H1 (cell line): Measurements from ENCODE around the gene SCN1B. TPM values are rescaled to one million over a fixed set of nuclear protein-coding genes. Genes with fewer than 3 reads are reported as not detected.

Experiments used
- CTCF ChIA-PET: fragments of 300-600 bp; sonication (Branson Sonifier 250); formaldehyde crosslinking; loops from one replicate; lab custom pipeline; 2021; ENCODE audit not compliant: partially characterized antibody; lab: Charles Lee
- POLR2A ChIA-PET: fragments of 300-600 bp; sonication (Branson Sonifier 250); formaldehyde crosslinking; loops from one replicate; lab custom pipeline; 2021; ENCODE audit warnings: inconsistent platforms; ENCODE audit not compliant: partially characterized antibody; lab: Charles Lee
- DNase-seq, 2 experiments: peaks; one replicate each; pipeline versions ENCODE4 v3.0.0 to v3.0.0-alpha.2; 2010 to 2022; ENCODE audit warnings: low spot score in 2 of 2, low read depth in 1 of 2, mixed read lengths in 1 of 2
- FAIRE-seq: peaks from 2 replicates; lab custom pipeline; 2011; peaks lifted over from hg19 to GRCh38; lab: Jason Lieb, UNC
- H2AFZ ChIP-seq: 2 replicates; pipeline ENCODE4 v1.8.1; 2012; ENCODE audit warnings: low read length, inconsistent platforms
- H2AK5ac ChIP-seq: 2 replicates; pipeline ENCODE4 v1.6.1; 2013; ENCODE audit warnings: low read depth, low read length
- H2BK120ac ChIP-seq: replicated peaks from 2 replicates; pipeline ENCODE3; 2013; ENCODE audit warnings: low read depth, low read length, inconsistent platforms
- H2BK12ac ChIP-seq: 2 replicates; pipeline ENCODE4 v1.6.1; 2013; ENCODE audit warnings: low read depth, low read length
- H2BK15ac ChIP-seq: 2 replicates; pipeline ENCODE4 v1.6.1; 2013; ENCODE audit warnings: low read length
- H2BK20ac ChIP-seq: 2 replicates; pipeline ENCODE4 v1.6.1; 2013; ENCODE audit warnings: low read length
- H2BK5ac ChIP-seq: 2 replicates; pipeline ENCODE4 v1.6.1; 2013; ENCODE audit warnings: low read depth, low read length
- H3K14ac ChIP-seq: 2 replicates; pipeline ENCODE4 v1.6.1; 2013; ENCODE audit warnings: inconsistent platforms; ENCODE audit not compliant: insufficient read length
- H3K18ac ChIP-seq: 2 replicates; pipeline ENCODE4 v1.6.1; 2013; ENCODE audit warnings: low read length; ENCODE audit errors: extremely low read depth
- H3K23ac ChIP-seq: 2 replicates; pipeline ENCODE4 v1.6.1; 2013; ENCODE audit warnings: inconsistent platforms; ENCODE audit not compliant: insufficient read length
- H3K23me2 ChIP-seq: 2 replicates; pipeline ENCODE4 v1.6.1; 2013; ENCODE audit warnings: low read depth, low read length
- H3K27ac ChIP-seq: 2 replicates; pipeline ENCODE4 v1.6.1; 2011; ENCODE audit warnings: low read depth, low read length, inconsistent platforms
- H3K27me3 ChIP-seq, 4 experiments: replicated peaks in 1 of 4; 1 replicate in 1 of 4; 2 replicates in 3 of 4; pipeline versions ENCODE4 v1.6.1 to v1.8.1; 2011 to 2013; ENCODE audit warnings: low read length in 3 of 4, mild to moderate bottlenecking in 3 of 4, inconsistent platforms in 2 of 4, mixed read lengths in 2 of 4, moderate library complexity in 1 of 4; ENCODE audit not compliant: control insufficient read depth in 3 of 4, insufficient read depth in 3 of 4; ENCODE audit errors: extremely low read depth in 1 of 4
- H3K36me3 ChIP-seq, 4 experiments: 2 replicates each; pipeline versions ENCODE4 v1.6.1 to v1.8.1; 2011 to 2013; ENCODE audit warnings: mild to moderate bottlenecking in 4 of 4, low read length in 3 of 4, moderate library complexity in 2 of 4, control low read depth in 1 of 4, inconsistent platforms in 1 of 4; ENCODE audit not compliant: insufficient read depth in 4 of 4, control insufficient read depth in 2 of 4
- H3K4ac ChIP-seq: replicated peaks from 2 replicates; pipeline ENCODE3; 2013; ENCODE audit warnings: low read length, low read depth, mixed read lengths, inconsistent platforms; ENCODE audit not compliant: insufficient read length
- H3K4me1 ChIP-seq, 4 experiments: replicated peaks in 1 of 4; 1 replicate in 1 of 4; 2 replicates in 3 of 4; pipeline versions ENCODE4 v1.6.1 to v1.8.1; 2011 to 2013; ENCODE audit warnings: low read length in 3 of 4, inconsistent platforms in 2 of 4, mixed read lengths in 1 of 4; ENCODE audit not compliant: insufficient read depth in 4 of 4, control insufficient read depth in 3 of 4
- H3K4me2 ChIP-seq, 2 experiments: 2 replicates each; pipeline versions ENCODE4 v1.6.1 to v1.8.1; 2011 to 2013; ENCODE audit warnings: low read depth in 2 of 2, low read length in 2 of 2, control low read depth in 1 of 2, inconsistent platforms in 1 of 2, mild to moderate bottlenecking in 1 of 2; ENCODE audit not compliant: insufficient read depth in 1 of 2
- H3K4me3 ChIP-seq, 4 experiments: fragments of 200-600, 300-600 bp in 1 of 4; sonication (generic), shearing (Covaris generic), sonication (Bioruptor Twin) in 1 of 4; 2 replicates each; pipeline versions ENCODE4 v1.5.1 to v1.8.1; 2011 to 2016; ENCODE audit warnings: low read length in 4 of 4, low read depth in 3 of 4, control low read depth in 2 of 4, inconsistent platforms in 2 of 4, mild to moderate bottlenecking in 2 of 4, mixed read lengths in 1 of 4, moderate library complexity in 1 of 4; ENCODE audit not compliant: insufficient read depth in 2 of 4; ENCODE audit errors: extremely low read depth in 1 of 4
- H3K56ac ChIP-seq: replicated peaks from 2 replicates; pipeline ENCODE3; 2013; ENCODE audit warnings: low read depth, mild to moderate bottlenecking, mixed read lengths, low read length, inconsistent platforms; ENCODE audit not compliant: insufficient read length
- H3K79me1 ChIP-seq: 2 replicates; pipeline ENCODE4 v1.6.1; 2013; ENCODE audit warnings: low read depth, low read length, control low read depth
- H3K79me2 ChIP-seq, 2 experiments: 2 replicates each; pipeline versions ENCODE4 v1.6.1 to v1.8.1; 2012 to 2013; ENCODE audit warnings: low read length in 2 of 2, mild to moderate bottlenecking in 2 of 2, inconsistent platforms in 1 of 2; ENCODE audit not compliant: insufficient read depth in 2 of 2, control insufficient read depth in 1 of 2
- H3K9ac ChIP-seq, 4 experiments: replicated peaks in 1 of 4; 1 replicate in 1 of 4; 2 replicates in 3 of 4; pipeline versions ENCODE4 v1.6.1 to v1.8.1; 2011 to 2013; ENCODE audit warnings: low read depth in 3 of 4, low read length in 3 of 4, control low read depth in 2 of 4, mild to moderate bottlenecking in 2 of 4, moderate library complexity in 2 of 4, inconsistent platforms in 1 of 4; ENCODE audit errors: extremely low read depth in 1 of 4
- H3K9me3 ChIP-seq, 2 experiments: 2 replicates each; pipeline versions ENCODE4 v1.6.1 to v1.8.1; 2012 to 2013; ENCODE audit warnings: mild to moderate bottlenecking in 2 of 2, moderate library complexity in 2 of 2, control low read depth in 1 of 2, inconsistent platforms in 1 of 2, low read depth in 1 of 2, low read length in 1 of 2, mixed read lengths in 1 of 2; ENCODE audit not compliant: insufficient read depth in 2 of 2
- H4K20me1 ChIP-seq, 2 experiments: replicated peaks in 1 of 2; 2 replicates each; pipeline versions ENCODE3 to v1.8.1; 2011 to 2013; ENCODE audit warnings: inconsistent platforms in 2 of 2, low read length in 2 of 2, mild to moderate bottlenecking in 1 of 2; ENCODE audit not compliant: insufficient read depth in 2 of 2, control insufficient read depth in 1 of 2
- H4K5ac ChIP-seq: 2 replicates; pipeline ENCODE4 v1.6.1; 2013; ENCODE audit warnings: low read length, low read depth, mixed read lengths, inconsistent platforms; ENCODE audit not compliant: insufficient read length
- H4K8ac ChIP-seq: 2 replicates; pipeline ENCODE4 v1.8.0; 2013; ENCODE audit warnings: mild to moderate bottlenecking, moderate library complexity, low read length, inconsistent platforms; ENCODE audit not compliant: insufficient read depth; ENCODE audit errors: extremely low read depth
- H4K91ac ChIP-seq: replicated peaks from 2 replicates; pipeline ENCODE3; 2013; ENCODE audit warnings: low read length, mixed read lengths, inconsistent platforms; ENCODE audit not compliant: insufficient read length
- CHD2 ChIP-seq: IDR thresholded peaks from 2 replicates; pipeline ENCODE4 v1.6.1; 2012; ENCODE audit warnings: low read length, improper control_type of control experiment
- CTCF ChIP-seq, 3 experiments: IDR thresholded peaks; 1 replicate in 2 of 3; 2 replicates in 1 of 3; pipeline versions ENCODE4 v1.5.1 to v1.6.1; 2011; ENCODE audit warnings: low read length in 3 of 3, mild to moderate bottlenecking in 3 of 3, inconsistent platforms in 2 of 3, low read depth in 1 of 3, moderate library complexity in 1 of 3; ENCODE audit not compliant: insufficient read depth in 1 of 3; ENCODE audit errors: control extremely low read depth in 1 of 3
- FOSL1 ChIP-seq: IDR thresholded peaks from 2 replicates; pipeline ENCODE4 v1.6.1; 2011; ENCODE audit warnings: mild to moderate bottlenecking, low read depth, low read length, moderate library complexity; ENCODE audit not compliant: insufficient read depth
- MAFK ChIP-seq: IDR thresholded peaks from 2 replicates; pipeline ENCODE4 v1.6.1; 2012; ENCODE audit warnings: low read depth, mild to moderate bottlenecking, improper control_type of control experiment, low read length
- POLR2AphosphoS5 ChIP-seq: IDR thresholded peaks from 2 replicates; pipeline ENCODE4 v1.6.1; 2011; ENCODE audit warnings: low read depth, low read length
- POU5F1 ChIP-seq: IDR thresholded peaks from 2 replicates; pipeline ENCODE4 v1.6.1; 2011; ENCODE audit warnings: low read depth, mild to moderate bottlenecking, low read length, moderate library complexity
- RAD21 ChIP-seq, 2 experiments: IDR thresholded peaks in 1 of 2; conservative IDR thresholded peaks in 1 of 2; 2 replicates each; pipeline ENCODE4 v1.6.1; 2011; ENCODE audit warnings: low read depth in 2 of 2, low read length in 2 of 2, improper control_type of control experiment in 1 of 2, inconsistent platforms in 1 of 2, mild to moderate bottlenecking in 1 of 2, moderate library complexity in 1 of 2
- RFX5 ChIP-seq: IDR thresholded peaks from 2 replicates; pipeline ENCODE4 v1.6.1; 2011; ENCODE audit warnings: low read depth, low read length, improper control_type of control experiment, borderline replicate concordance
- SP2 ChIP-seq: IDR thresholded peaks from 2 replicates; pipeline ENCODE4 v1.6.1; 2012; ENCODE audit warnings: mild to moderate bottlenecking, low read length, inconsistent platforms
- SUZ12 ChIP-seq: fragments of 200-600 bp; sonication (generic); IDR thresholded peaks from 2 replicates; pipeline ENCODE4 v1.6.1; 2012; ENCODE audit warnings: mild to moderate bottlenecking, inconsistent platforms, low read length, moderate library complexity, mixed read lengths
- TBP ChIP-seq: IDR thresholded peaks from 2 replicates; pipeline ENCODE4 v1.6.1; 2011; ENCODE audit warnings: low read depth, low read length, improper control_type of control experiment
- ZNF274 ChIP-seq: IDR thresholded peaks from 2 replicates; pipeline ENCODE4 v1.7.0; 2012; ENCODE audit warnings: low read length, borderline replicate concordance; ENCODE audit errors: extremely low read depth
- WGBS, 2 experiments: shearing (Covaris generic) in 1 of 2; methylation state at CpG; one replicate each; pipeline versions ENCODE4 v1.1.6 to v1.1.7; 2013 to 2015; ENCODE audit warnings: low lambda C conversion rate in 2 of 2, mixed read lengths in 2 of 2, inconsistent platforms in 1 of 2, low coverage in 1 of 2, missing lambda C conversion rate in 1 of 2; ENCODE audit not compliant: insufficient replicate concordance in 2 of 2, insufficient coverage in 1 of 2, insufficient read length in 1 of 2; ENCODE audit errors: extremely low coverage in 1 of 2, missing lambda C conversion rate in 1 of 2; 5-methylcytosine and 5-hydroxymethylcytosine counted together
- polyA plus RNA-seq, 7 experiments: library from polyadenylated mRNA; depleted of rRNA in 3 of 7; stranded (reverse) in 5 of 7; unstranded in 2 of 7; fragments of >200 nt in 5 of 7; fragments of 200-250 nt in 2 of 7; gene quantifications; 1 replicate in 5 of 7; 2 replicates in 1 of 7; 4 replicates in 1 of 7; pipeline versions ENCODE4 v1.2.1 to v1.2.3, GENCODE V29; 2011 to 2013; ENCODE audit warnings: missing spikeins in 2 of 7, mixed read lengths in 2 of 7
- total RNA-seq: library from RNA; stranded (reverse); fragmentation: NEBNext Ultra II Directional; extraction: Animal tissue kit (Norgen Biotek cat#: 25700); gene quantifications from 2 replicates; pipeline ENCODE4 v1.2.1, GENCODE V29; 2021

Gene SCN1B
- total and polyA plus RNA-seq, 2 of the 8 experiments (the other 6 are each of a cell fraction or from before 2014, with no cell fraction given) = 3.1 to 3.5 TPM

DNA sequence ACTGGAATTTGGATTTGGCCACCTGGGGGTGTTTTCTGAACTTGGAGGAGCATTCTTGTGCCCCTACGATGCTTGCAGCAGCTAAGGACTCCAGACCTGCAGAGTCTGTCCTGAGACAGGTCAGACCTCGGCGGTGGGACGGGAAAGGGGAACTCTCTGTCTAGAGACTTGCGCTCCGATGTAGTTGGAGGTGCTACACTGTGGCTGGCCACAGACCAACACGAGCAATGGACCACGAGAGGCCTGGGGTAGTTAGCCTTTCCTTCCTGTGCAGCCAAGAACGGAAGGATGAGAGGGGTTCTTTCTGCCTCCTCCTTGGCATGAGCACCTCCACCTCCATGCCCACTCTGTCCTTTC lies 36.0 kb upstream of the SCN1B start:
- Histone ChIP-seq H2AFZ (no peak overlapping the region), H3K79me1 (no peaks in the 10 kb centered on the region), H4K20me1 (no peaks in the 10 kb centered on the region), H3K4me3 (no peak overlapping the region), H3K4me1 (peaks cover 0 to 10% (median 6%) of the 10 kb centered on the region in 4 experiments; a peak in 6 of 7 replicates), H2BK120ac (no peak overlapping the region), H4K91ac (no peak overlapping the region), H3K27ac (no peak overlapping the region), H3K9me3 (no peaks in the 10 kb centered on the region), H2BK5ac (no peak overlapping the region; the same call in 1 of the 2 replicates), H2AK5ac (no peak overlapping the region), H4K8ac (no peak overlapping the region), H3K56ac (no peak overlapping the region), H3K4me2 (no peak overlapping the region), H2BK15ac (peak overlapping the region; percentile 88; the same call in 1 of the 2 replicates), H2BK20ac (no peak overlapping the region), H3K23ac (no peak overlapping the region), H3K4ac (no peak overlapping the region), H3K14ac (no peak overlapping the region), H2BK12ac (peak overlapping the region; percentile 63; the same call in 1 of the 2 replicates), H4K5ac (no peak overlapping the region), H3K9ac (no peak overlapping the region), H3K18ac (no peak overlapping the region), H3K27me3 (no peaks in the 10 kb centered on the region), H3K23me2 (peaks cover 6% of the 10 kb centered on the region; the same call in 1 of the 2 replicates), H3K36me3 (no peaks in the 10 kb centered on the region), H3K79me2 (no peaks in the 10 kb centered on the region)
- FAIRE-seq (no peak), DNase-seq (no peak)
- WGBS, 2 experiments = 79% methylated on average over 9 of the region's 9 CpGs; no CpG with 5 or more reads in 1 of the 2 experiments
- CTCF ChIA-PET = interaction anchor here (1.1 to 1.4 kb wide), 3 partner anchors 18 to 90 kb away, joined by 3 read pairs; no protein-coding TSS in a partner anchor
- POLR2A ChIA-PET = interaction anchor here (1.4 to 22.5 kb wide), 2 partner anchors 9 to 25 kb away, joined by 3 to 366 read pairs; partner anchors contain the start of gene SCN1B
- TF ChIP-seq MAFK (no peak), CHD2 (no peak), RAD21 (IDR thresholded peaks at IDR 0.05 in 1 of 2, conservative IDR thresholded peaks at IDR 0.05 in 1 of 2; ENCODE audit: low read depth in 2 of 2, low read length in 2 of 2) (no peak), RFX5 (no peak), SP2 (no peak), CTCF (IDR thresholded peaks at IDR 0.05; ENCODE audit: control extremely low read depth in 1 of 3, insufficient read depth in 1 of 3, low read depth in 1 of 3, low read length in 3 of 3) (no peak), ZNF274 (no peak), POLR2AphosphoS5 (no peak), SUZ12 (no peak), TBP (no peak), POU5F1 (no peak), FOSL1 (no peak)
